ENCODE results near the gene FLOT2.
"Not testable (repeated sequence)": the region's sequence is repeated elsewhere in the genome, so short reads cannot be mapped to it uniquely, and the experiment has no call there.

The FLOT2 gene

DNA sequence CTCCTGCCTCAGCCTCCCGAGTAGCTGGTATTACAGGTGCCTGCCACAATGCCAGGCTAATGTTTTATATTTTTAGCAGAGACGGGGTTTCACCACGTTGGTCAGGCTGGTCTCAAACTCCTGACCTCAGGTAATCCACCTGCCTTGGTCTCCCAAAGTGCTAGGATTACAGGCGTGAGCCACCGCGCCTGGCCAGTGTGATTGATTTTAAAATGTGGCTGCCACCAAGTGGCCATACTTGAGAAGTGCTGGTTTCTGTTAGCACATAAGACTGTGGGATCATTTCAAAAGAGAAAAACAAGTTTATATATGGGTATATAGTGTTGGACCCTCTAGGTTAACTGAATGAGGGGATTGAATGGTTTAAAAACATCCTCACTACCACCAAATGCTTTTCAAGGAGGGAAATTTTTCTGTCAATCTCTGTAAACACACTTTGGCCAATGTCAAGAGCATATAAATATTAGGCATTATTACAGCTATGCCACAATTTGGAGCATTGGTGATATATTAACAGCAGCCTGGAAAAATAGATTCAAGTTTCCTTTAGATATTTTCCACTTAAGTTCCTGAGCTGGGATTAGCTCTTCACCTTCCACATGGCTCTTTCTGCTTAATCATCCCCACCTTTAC is 18.9 kb upstream of the FLOT2 start:
- DNase-seq (ENCODE audit: low read depth, low spot score) = no peak

DNA sequence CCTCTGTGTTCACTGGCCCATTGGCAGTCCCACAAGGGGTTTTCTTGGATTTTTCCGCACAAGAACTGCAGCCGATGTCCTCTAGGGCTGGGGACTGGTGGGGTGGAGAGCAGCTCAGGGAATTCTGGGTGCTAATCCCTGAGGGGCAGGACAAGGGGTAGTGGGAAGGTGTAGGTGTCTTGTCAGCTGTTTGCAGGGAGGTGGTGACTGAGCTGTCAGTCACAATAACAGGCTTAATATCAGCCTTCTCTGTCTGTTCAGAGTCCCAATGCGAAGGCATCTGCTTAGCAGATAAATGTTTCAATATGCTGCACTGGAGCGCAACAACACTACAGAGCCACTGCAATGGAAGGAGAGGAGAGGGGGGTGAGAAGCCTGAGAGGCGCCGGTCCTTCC is 15.4 kb upstream of the FLOT2 start:
- DNase-seq (ENCODE audit: low read depth, low spot score) = no peak

DNA sequence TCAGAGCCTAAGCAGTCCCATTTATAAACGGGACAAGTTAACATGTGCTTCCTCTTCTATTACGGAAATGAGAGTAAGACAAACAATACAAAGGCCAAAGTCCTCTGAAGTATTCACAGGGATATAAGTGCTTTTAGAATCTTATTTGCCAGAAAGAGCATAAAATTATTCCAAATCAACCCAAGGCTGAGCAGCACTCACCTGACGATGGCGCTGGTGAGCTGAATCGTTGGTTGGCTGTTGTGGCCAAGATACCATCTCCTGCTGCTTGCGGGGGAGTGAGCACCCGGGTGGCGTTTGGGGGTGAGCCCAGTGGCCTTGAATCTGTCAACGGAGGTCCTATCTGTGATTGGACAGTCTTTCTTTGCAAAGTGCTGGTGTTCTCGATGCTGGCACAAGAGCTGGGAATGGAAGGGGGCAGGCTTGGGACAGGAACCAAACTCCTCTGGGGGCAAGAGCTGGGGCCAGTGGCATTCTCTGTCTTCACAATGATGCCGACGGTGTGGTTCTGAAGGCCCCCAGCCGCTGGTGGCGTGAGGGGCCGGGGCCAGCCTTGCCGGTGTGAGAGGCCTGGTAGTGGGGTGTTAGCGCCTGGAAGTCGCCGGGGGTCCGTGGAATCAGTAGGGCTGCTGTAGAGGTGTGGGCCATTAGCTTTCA is 14.9 kb upstream of the FLOT2 start:
- DNase-seq (ENCODE audit: low read depth, low spot score) = no peak

DNA sequence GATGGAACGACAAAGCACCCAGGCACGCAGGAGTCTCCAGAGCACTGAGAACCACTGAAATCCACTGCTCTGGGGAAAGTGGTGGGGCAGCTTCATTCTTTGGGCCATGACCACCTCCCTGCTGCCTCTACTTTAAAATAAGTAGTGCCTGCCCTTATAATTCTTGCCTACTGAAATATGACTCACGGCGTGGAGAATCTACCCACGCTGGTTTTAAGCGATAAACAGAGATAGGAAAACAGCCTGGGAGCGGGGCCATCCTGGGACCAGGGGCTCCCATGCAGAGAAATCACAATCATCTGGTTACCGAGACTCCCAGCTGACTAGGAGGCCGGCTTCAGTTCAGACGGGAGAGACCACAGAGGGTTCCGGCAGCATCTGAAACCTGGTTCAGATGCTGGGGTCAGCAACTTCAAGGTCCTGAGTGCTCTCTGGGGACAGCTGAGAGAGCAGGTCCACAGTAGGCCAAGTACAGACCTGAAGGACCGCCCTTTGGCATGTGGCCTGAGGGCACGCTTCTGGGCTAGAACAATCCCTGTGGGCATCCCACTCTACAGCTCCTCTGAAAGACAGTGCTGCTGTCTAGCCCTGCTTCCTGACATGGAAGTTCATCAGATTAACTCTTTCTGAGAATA is 14.0 kb upstream of the FLOT2 start:
- DNase-seq (ENCODE audit: low read depth, low spot score) = no peak

DNA sequence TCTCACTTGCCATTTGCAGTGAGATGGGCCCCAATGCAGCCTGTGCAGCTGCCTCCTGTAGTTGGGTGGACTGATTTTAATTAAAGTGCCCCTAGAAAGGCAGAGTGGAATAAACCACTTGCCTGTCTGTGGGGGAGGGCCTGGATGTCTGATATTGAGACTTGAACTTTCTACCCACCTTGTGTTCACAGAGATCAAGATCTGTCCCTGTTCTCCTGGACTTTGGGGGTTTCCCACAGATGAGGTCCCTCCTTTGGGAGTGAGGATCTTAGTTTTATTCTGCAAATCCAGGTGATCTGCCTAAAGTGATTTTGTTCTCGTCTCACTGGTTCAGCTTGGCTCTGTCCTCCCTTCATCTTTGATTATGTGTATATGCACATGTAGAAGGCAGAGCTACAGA is 13.0 kb upstream of the FLOT2 start:
- DNase-seq (ENCODE audit: low read depth, low spot score) = no peak

DNA sequence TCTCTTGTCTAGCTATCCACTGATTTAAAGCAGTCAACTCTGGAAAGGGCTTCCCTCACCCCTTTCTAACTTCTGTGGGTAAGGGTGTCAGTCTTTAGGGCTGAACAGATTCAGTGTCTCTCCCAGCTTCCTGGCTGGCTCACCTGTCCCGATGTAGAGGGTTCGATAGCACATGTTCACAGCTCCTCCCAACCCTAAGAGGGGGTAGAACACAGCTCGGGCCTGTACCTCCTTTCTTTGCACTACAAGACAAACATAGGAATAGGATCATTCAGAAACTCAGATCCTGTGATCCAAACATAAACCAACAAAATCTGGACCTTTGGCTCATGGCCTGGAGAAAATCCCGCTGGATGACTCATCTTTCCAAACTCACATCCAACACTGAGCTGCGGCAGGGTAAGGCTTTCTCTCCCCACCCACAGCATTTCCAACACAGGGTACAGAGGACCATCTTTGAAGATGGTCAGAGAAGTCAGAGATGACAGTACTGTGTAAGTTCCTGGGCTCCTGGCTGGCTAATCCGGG is 11.2 kb upstream of the FLOT2 start:
- DNase-seq (ENCODE audit: low read depth, low spot score) = no peak

DNA sequence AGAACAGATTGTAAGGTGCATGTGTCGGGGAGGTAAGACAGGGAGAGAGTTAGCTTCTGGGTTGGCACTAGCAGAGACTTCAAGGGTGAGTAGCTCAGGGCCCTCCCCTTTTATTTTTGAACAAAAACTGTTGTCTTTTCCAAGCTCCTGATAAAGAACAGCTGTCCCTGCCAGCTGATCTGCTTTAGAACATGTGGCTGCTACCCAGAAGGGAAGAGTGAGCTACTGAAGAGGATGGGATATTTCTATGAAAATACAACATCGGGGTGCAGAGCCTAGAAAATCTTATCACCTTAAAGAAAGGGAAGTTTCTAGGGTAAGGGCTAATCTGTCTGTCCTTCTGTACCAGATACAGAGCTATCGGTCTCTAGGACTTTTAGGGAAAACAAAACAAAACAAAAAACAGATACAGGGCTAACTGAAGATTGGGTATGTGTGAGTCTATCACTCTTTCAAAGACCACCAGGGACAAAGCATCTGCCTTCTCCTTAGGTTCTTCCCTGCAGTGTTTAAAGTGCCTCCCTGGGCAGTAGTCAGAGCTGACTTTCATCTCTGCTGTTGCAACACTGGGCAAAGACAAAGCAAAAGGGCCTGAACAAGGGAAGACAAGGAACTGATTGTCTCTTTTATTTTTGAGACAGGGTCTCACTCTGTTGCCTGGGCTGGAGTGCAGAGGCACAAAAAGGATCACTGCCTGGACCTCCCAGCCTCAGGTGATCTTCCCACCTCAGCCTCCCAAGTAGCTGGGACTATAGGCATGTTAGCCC is 10.4 kb upstream of the FLOT2 start:
- DNase-seq (ENCODE audit: low read depth, low spot score) = no peak

DNA sequence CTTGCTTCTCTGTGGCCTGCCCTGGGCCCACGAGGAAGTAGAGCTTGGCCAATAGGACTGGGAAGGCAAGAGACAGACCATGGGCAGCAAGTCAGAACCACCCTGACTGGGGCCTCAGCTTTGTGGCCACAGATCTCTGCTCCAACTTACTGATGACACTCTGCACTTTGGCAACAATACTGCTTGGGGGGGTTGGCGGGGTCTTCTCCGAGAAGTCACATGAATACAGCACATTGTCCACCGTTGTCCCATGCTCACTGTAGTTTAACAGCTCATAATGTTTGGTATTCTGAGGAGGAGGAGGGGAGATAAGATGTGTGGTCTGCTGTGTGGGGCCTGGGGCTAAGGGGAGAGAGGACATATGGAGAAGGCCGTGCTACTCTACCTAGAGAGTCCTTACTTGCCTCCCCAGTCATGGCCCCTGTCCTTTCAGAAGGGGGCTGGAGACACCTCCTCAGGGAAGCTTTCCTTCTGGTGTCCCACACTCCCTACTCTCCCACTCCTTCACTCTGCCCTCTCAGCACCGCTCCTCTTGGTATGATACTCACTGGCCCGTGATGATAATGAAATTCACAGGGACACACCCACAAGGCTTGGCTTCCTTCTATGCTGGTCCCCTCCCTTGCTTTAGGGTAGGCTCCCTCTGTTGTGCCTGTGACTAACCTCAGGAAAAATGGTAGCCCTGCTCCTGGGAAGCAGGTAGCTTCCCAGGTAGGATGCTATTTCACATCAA is 9.3 kb upstream of the FLOT2 start:
- no peak for DNase-seq (ENCODE audit: low read depth, low spot score)

DNA sequence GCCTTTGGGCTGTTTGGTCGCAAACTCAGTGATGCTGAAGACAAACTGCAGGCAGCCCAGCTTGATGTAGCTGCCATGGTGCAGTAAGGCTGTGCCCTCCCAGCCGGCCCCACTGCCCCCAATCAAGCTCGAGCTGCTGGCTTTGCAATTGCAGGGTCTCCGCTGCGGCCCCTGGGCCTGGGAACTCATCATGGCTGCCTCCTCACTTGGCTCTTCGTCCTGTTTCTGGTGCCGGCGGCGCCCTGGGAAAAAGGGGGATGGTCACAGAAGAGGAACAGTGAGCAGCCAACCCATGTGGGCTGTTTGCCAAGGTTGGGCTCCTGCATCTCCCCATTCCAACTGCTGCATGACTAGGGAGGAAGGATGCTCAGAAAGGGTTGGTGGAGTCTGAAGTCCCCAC is 8.7 kb upstream of the FLOT2 start:
- DNase-seq (ENCODE audit: low read depth, low spot score) = no peak

DNA sequence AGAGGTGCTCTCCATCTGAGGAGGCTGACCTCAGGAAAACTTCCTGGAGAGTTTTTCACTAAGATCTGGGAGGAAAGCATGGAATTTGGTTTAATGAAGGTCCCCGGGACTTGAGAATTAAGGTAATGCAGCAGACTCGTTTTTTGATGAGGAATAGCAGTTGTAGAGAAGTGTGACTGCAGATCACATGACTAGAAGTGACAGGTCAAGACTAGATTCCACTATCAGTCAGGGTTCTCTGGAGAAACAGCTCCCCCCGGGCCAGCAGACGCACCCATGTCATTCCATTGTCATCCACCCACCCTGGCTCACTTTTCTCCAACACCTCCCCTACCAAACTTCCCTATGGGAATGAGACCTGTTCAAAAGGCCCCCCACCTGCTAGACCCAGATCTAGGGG is 7.3 kb upstream of the FLOT2 start:
- DNase-seq (ENCODE audit: low read depth, low spot score) = no peak

DNA sequence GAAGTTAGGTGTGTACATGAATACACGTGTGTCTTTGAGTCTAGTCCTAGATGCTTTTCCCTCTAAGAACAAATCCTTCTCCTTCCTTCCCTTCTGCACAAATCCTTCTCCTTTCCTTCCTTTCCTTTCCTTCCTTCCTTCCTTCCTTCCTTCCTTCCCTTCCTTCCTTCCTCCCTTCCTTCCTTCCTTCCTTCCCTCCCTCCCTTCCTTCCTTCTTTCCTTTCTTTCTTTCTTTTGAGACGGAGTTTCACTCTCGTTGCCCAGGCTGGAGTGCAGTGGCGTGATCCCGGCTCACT is 6.0 kb upstream of the FLOT2 start:
- DNase-seq (ENCODE audit: low read depth, low spot score) = not testable (repeated sequence)

DNA sequence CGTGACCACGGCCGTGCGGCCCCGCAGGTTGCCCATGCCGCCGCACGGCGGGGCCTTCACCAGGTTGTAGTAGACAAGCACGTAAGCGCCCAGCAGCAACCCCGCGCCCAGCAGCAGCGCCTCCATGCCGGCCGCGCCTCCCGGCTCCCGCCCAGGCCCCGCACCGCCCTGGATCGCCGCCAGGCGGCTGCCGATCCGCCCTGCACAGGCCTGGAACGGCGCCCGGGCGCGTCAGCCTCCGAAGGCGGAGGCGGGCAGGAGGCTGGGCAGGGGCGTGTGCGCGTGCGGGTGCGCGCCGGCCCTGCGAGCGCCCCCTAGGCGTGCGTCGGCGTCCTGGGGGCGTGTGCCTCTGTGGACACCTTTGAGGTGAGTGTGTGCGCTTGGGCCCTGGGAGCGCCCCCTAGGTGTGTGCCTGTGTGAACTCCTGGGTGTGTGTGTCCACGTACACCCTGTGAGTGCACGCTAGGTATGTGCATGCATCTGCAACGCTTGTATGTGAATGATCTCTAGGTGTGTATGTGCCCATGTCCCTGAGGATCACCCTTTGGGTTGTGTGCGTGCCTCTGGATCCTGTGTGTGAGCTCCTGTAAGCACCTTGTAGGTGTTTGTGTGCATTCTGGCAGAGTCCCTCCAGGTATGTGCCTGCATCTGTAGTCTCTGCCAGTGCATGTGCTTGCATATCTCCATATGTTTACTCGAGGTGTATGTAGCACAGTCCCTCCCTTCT is 5.4 kb upstream of the FLOT2 start, which contains the start of gene DHRS13:
DHRS13 (minus strand) TSS at position 261 of the 727 bp plus-strand sequence; CDS start at position 126, 135 bp downstream.
- DNase-seq (ENCODE audit: low read depth, low spot score) = peak; percentile 27

DNA sequence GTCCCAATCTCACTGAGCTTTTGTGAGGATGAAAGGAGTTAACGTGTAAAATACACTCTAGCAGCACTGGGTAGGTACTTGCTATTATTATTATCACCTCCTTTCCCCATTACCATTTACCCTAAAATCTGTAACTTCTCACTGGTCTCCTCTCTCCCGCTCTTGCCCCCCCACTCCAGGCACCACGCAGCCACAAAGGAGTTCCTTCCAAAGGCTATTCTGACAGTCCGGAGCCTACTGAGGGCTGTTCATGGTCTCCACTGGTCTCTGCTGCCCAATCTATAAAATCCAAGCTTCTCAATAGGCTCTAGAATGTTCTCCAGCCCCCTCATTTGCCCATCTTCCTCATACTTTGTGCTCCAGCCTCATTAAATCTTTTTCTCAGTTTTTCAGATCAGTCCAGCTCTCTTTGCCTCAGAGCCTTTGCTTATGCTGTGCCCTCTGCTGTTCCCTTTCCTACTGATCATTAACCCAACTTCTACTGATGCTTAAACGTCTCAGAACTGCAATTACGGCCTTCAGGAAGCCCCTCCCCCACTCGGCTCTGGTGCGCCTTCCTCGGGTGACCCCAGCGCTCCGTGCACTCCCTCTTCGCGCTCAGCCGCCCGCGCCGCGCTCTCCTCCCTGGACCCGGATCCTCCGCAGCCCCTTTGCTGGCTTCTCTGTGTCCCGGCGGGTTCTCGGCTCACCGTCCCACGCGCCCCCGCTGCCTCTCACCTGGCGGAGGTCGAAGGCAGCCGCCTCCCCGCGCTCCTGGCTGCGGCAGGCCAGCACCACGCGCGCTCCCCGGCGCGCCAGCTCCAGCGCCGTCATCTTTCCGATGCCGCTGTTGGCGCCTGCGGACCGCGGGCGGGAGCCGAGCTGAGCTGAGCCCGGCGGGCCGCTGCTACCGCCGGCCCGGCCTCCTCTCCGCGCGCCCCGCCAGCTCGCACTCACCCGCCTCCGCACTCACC is 4.6 kb upstream of the FLOT2 start:
- no peak for DNase-seq (ENCODE audit: low read depth, low spot score)

DNA sequence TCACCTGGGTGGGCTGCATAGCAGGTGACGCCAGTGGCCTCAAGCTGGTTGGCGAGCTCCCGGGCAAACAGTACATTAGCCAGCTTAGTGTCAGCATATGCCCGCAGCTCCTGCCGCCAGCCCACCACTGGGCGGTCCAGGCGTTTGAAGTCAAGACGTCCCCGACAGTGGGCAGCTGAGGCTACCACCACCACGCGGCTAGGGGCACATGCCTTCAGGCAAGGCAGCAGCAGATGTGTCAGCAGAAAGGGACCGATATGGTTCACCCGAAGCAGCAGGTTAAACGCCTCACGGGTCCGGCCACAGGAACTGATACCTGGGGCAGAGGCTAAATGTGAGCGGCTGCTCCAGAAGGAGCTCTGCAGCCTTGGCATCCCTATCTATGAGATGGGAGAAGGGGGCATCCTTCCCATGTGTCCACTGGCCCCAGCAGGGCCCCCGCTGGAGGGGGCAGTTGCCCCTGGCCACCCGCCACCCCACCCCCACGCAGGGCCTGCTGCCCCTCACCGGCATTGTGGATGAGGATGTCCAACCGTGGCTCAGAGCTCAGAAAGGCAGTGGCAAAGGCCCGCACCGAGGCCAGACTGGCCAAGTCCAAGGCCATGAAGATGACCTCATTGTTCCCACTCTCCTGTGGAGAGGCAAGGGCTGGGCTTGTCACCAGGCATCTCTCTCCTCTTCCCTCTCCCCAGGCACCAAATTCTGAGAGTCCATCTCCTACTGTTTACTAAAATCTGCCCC is 3.6 kb upstream of the FLOT2 start:
- no peak for DNase-seq (ENCODE audit: low read depth, low spot score)

DNA sequence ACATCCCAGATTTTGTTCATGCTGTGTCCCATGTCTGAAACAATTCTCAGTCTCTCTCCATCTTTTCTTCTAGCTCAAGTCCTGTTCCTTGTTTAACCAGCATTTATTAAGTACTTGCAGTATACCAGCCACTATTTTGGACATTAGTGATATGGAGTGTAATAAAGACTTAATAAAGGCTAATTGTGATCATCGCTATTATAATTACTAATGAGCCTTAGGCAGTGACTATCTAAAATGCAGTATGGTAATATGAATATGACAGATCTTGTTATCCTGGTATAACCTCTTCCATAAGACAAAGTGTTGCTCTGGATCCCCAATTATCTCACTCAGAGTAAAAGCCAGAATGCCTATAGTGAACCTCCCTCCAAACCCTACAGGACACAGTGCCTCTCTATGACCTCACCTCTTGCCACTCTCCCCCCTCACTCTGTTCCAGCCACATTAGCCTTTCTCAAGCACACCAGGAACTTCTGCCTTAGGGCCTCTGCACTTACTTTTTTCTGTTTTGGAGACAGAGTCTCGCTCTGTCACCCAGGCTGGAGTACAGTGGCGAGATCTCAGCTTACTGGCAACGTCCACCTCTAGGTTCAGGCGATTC is 1.8 kb upstream of the FLOT2 start:
- no peak for DNase-seq (ENCODE audit: low read depth, low spot score)

DNA sequence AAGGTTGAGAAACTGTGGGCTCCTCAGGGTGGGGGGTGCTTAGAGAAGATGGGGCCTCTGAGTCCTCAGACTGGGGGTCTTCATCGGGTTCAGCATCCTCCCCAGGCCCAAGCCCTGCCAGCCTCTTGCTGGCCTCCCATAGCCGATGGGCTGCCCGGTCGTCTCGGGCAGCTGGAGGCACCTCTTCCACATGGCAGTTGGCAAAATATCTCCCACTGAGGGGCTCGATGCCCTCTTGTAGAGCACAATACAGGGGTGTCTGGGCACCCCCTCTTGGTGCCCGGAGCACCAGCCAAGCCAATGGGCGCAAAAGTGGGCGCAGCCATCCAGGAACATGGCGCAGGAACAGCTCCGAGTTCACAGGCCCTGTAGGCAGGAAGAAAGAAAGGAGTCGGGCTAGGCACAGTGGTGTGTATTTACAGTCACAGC is 1.0 kb upstream of the FLOT2 start:
- no peak for DNase-seq (ENCODE audit: low read depth, low spot score)

DNA sequence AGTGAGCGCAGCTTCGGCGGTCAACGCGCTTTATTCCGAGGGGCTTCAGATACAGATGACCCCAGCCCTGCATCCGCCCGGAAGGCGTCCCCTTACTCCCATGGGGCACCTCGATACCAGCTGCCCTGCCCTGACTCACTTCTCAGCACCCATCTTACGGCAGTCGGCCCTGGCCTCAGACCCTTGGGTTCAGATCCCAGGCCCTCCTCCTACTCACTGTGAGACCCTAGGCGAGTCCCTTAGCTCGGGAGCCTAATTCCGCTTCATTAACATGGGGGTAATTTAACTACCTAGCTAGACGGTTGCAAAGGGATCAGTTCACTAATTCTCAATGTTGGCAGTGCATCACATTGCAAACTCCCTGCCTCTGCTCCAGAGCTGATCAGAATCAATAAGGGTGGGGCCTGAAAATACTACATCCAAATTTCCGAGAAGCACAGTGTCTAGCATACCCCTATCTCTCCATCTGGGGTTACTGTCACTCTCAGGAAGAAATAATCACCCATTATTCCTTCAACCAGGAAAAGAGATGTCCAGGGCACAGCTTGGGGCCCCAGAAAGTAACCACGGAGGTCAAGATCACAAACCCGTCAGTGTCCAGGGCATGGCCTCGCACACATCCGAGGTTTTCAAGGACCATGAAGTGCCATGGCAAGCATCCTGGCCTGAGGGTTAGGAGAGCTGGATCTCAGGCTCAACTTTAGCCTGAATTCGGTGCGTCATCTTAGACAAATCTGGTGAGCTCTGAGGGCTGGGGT is 415 bp upstream of the FLOT2 start:
- DNase-seq (ENCODE audit: low read depth, low spot score) = no peak

DNA sequence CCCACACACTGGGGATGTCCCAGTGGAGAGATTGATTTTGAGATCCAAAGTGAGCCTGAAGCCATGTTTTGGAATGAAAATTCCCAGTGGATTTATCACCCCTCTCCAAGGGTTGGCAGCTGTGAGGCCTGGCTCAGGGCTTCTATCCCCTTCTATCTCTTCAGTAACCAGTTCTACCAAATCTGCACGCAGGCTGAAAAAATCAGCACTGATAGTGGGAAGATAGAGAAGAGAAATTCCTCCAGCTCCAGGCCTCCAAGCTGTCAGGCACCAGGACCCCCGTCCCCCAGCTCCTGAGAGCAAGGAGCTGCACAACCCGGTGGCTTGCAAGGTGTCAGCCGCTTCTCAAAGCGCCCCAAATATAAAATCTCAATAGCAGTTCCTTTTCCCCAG is 1.0 kb downstream of the FLOT2 start:
- DNase-seq (ENCODE audit: low read depth, low spot score) = no peak

Data from brain pericyte (primary cell).